GM18873 (cell line): ENCODE results near the gene GLIS1.

Experiments used
- ATAC-seq: cut with Tn5 transposase; IDR thresholded peaks from one replicate; pipeline ENCODE4 v1.9.1; 2021; ENCODE audit warnings: mild to moderate bottlenecking, moderate library complexity, moderate number of reproducible peaks; ENCODE audit not compliant: unreplicated experiment, low FRiP score

GLIS1 gene

GRCh38 chr1:53543778-53544695 lies 194.9 kb downstream of the GLIS1 start:
- no peak for ATAC-seq

- no peak for ATAC-seq
These were observed 195.7 kb downstream of the GLIS1 start for GRCh38 chr1:53543130-53543777.

GRCh38 chr1:53542551-53542950 lies 196.4 kb downstream of the GLIS1 start:
- no peak for ATAC-seq

- no peak for ATAC-seq
These were observed 197.0 kb downstream of the GLIS1 start for GRCh38 chr1:53541761-53542550.

- no peak for ATAC-seq
These were observed 197.7 kb downstream of the GLIS1 start for GRCh38 chr1:53541263-53541625.

GRCh38 chr1:53540604-53541262 lies 198.2 kb downstream of the GLIS1 start:
- no peak for ATAC-seq

- no peak for ATAC-seq
These were observed 199.0 kb downstream of the GLIS1 start for GRCh38 chr1:53539711-53540603.

- no peak for ATAC-seq
These were observed 199.7 kb downstream of the GLIS1 start for GRCh38 chr1:53539226-53539625.

GRCh38 chr1:53536606-53537005 lies 202.4 kb downstream of the GLIS1 start:
- no peak for ATAC-seq

- no peak for ATAC-seq
These were observed 203.1 kb downstream of the GLIS1 start for GRCh38 chr1:53535846-53536245.

- ATAC-seq: no peak
These were observed 203.7 kb downstream of the GLIS1 start for GRCh38 chr1:53535226-53535625.

GRCh38 chr1:53532912-53533311 lies 206.1 kb downstream of the GLIS1 start:
- no peak for ATAC-seq

GRCh38 chr1:53532377-53532776 lies 206.6 kb downstream of the GLIS1 start:
- ATAC-seq: no peak

GRCh38 chr1:53530550-53530949 lies 208.4 kb downstream of the GLIS1 start:
- ATAC-seq: no peak

GRCh38 chr1:53529555-53529954 lies 209.4 kb downstream of the GLIS1 start:
- ATAC-seq: no peak

GRCh38 chr1:53527368-53527767 lies 211.6 kb downstream of the GLIS1 start:
- no peak for ATAC-seq

GRCh38 chr1:53526451-53527101 lies 212.4 kb downstream of the GLIS1 start:
- ATAC-seq: no peak

GRCh38 chr1:53525595-53525994 lies 213.4 kb downstream of the GLIS1 start:
- ATAC-seq: no peak
